ENCODE measurements around the gene IRX4. TPM values are rescaled to one million over a fixed set of nuclear protein-coding genes. Genes with fewer than 3 reads are reported as not detected.

Gene IRX4
- total and polyA plus RNA-seq, 2 of the 4 experiments (the other 2 are of a cell fraction) = not detected

DNA sequence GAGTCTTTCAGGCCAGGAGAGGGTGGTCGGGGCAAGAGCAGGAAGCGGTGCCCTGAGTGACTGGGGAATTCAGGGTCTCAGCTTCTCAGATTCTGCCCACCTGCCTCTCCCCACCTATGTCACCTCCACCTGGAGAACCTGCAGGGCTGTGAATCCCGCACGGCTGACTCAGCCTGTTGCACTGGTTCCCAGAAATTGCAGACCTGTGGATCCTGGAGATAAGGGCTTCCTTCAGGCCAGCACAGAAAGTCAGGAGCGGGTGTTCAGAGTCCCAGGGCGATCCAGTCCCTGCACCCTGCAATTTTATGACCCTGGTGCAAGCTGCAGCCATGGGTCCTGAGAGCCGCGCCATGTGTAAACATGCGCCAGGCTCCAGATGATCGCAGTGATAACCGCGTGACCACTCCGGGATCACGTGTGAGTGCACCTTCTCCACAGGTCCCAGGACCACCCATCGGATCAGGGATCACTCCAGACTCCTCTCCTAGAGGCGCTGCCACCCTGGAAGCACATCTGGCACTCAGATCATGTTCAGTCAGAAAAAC, 17.8 kb downstream of the IRX4 start:
- Histone ChIP-seq H2AFZ (replicated peaks; ENCODE audit: low read length, poor library complexity) (no peak overlapping the region), H4K8ac (ENCODE audit: low read depth in 2 of 2, low read length in 2 of 2) (no peak overlapping the region), H2BK15ac (ENCODE audit: low read depth, low read length) (no peak overlapping the region), H4K20me1 (ENCODE audit: insufficient read depth, low read length) (no peaks in the 10 kb centered on the region; the same call in 1 of the 2 replicates), H3K9me3 (ENCODE audit: control insufficient read depth, insufficient read depth, low read length) (no peaks in the 10 kb centered on the region), H4K91ac (ENCODE audit: insufficient read depth, low read depth, low read length) (no peak overlapping the region), H3K9ac (ENCODE audit: low read depth, low read length) (no peak overlapping the region), H2BK5ac (ENCODE audit: low read depth, low read length, poor library complexity, severe bottlenecking) (no peak overlapping the region), H3K4me3 (ENCODE audit: insufficient read depth, low read depth, low read length) (no peak overlapping the region), H2AK9ac (replicated peaks; ENCODE audit: low read depth, low read length, poor library complexity) (no peak overlapping the region), H3K4me2 (ENCODE audit: low read depth, low read length) (no peak overlapping the region), H2BK120ac (ENCODE audit: low read depth, low read length) (no peak overlapping the region), H3K56ac (ENCODE audit: extremely low read depth, insufficient read depth, low read length) (no peak overlapping the region), H4K5ac (ENCODE audit: low read depth, low read length) (no peak overlapping the region), H3K79me1 (ENCODE audit: low read depth in 1 of 2, low read length in 2 of 2) (no peaks in the 10 kb centered on the region), H3K9me1 (ENCODE audit: insufficient read depth, low read length) (no peaks in the 10 kb centered on the region), H3K36me3 (ENCODE audit: control insufficient read depth, insufficient read depth, low read length) (no peaks in the 10 kb centered on the region), H2AK5ac (ENCODE audit: low read depth, low read length) (no peak overlapping the region), H3K14ac (replicated peaks; ENCODE audit: low read depth, low read length) (no peak overlapping the region), H3K27me3 (ENCODE audit: control insufficient read depth, insufficient read depth, low read length) (peaks cover 40% of the 10 kb centered on the region), H3K4ac (ENCODE audit: low read depth, low read length) (no peak overlapping the region), H3K23ac (ENCODE audit: low read depth, low read length) (no peak overlapping the region), H2BK20ac (ENCODE audit: low read depth, low read length) (no peak overlapping the region), H3K27ac (ENCODE audit: insufficient read depth, low read length) (no peak overlapping the region), H3K18ac (ENCODE audit: low read depth, low read length) (no peak overlapping the region), H3K4me1 (ENCODE audit: control insufficient read depth, insufficient read depth, low read length) (no peaks in the 10 kb centered on the region)
- dilution Hi-C loops (cut with HindIII; ENCODE audit: low sequenced_read_pairs, unreplicated experiment) = no loop called here
- POLR2A ChIA-PET (ENCODE audit: unreplicated experiment) = no interaction called here
- 43% methylated on average over 4 of the region's 16 CpGs; no CpG with 5 or more reads in 1 of the 2 experiments for WGBS, 2 experiments (ENCODE audit: extremely low coverage in 2 of 2, insufficient read length in 1 of 2)
- in situ Hi-C loops (cut with MboI; ENCODE audit: low sequenced_read_pairs) = no loop called here
- DNase-seq (no peak), ATAC-seq (ENCODE audit: low read depth) (no peak)
- intact Hi-C loops (cut with micrococcal nuclease) = no loop called here
- CTCF ChIA-PET = interaction anchor here (0.7 kb wide), 1 partner anchor 430 kb away, joined by 3 read pairs; no protein-coding TSS in a partner anchor
- no TSS peak for BruUV-seq (replicated peaks)
- no peak for TF ChIP-seq NFE2L2 (IDR thresholded peaks at IDR 0.05; ENCODE audit: low read depth, low read length)
- TF ChIP-seq MAFK (IDR thresholded peaks at IDR 0.05; ENCODE audit: low read depth, low read length) = no peak
- TF ChIP-seq RCOR1 (IDR thresholded peaks at IDR 0.05; ENCODE audit: insufficient replicate concordance, low read length) = no peak
- TF ChIP-seq, protein P1, sequence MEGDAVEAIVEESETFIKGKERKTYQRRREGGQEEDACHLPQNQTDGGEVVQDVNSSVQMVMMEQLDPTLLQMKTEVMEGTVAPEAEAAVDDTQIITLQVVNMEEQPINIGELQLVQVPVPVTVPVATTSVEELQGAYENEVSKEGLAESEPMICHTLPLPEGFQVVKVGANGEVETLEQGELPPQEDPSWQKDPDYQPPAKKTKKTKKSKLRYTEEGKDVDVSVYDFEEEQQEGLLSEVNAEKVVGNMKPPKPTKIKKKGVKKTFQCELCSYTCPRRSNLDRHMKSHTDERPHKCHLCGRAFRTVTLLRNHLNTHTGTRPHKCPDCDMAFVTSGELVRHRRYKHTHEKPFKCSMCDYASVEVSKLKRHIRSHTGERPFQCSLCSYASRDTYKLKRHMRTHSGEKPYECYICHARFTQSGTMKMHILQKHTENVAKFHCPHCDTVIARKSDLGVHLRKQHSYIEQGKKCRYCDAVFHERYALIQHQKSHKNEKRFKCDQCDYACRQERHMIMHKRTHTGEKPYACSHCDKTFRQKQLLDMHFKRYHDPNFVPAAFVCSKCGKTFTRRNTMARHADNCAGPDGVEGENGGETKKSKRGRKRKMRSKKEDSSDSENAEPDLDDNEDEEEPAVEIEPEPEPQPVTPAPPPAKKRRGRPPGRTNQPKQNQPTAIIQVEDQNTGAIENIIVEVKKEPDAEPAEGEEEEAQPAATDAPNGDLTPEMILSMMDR (conservative IDR thresholded peaks at IDR 0.05; ENCODE audit: low read depth, low read length) = no peak
- TF ChIP-seq RAD21 (IDR thresholded peaks at IDR 0.05; ENCODE audit: low read length) = no peak
- TF ChIP-seq POLR2A (IDR thresholded peaks at IDR 0.05; ENCODE audit: low read depth, low read length) = no peak
- no peak for TF ChIP-seq ELK1 (IDR thresholded peaks at IDR 0.05; ENCODE audit: borderline replicate concordance, low read depth, low read length)
- TF ChIP-seq MAZ (IDR thresholded peaks at IDR 0.05; ENCODE audit: borderline replicate concordance, low read depth, low read length) = no peak
- TF ChIP-seq CEBPB (IDR thresholded peaks at IDR 0.05; ENCODE audit: low read depth, low read length) = no peak
- no peak for TF ChIP-seq MXI1 (IDR thresholded peaks at IDR 0.05; ENCODE audit: borderline replicate concordance, low read depth, low read length)
- no peak for TF ChIP-seq CHD1 (IDR thresholded peaks at IDR 0.05; ENCODE audit: low read depth, low read length)
- TF ChIP-seq FOS (IDR thresholded peaks at IDR 0.05; ENCODE audit: low read depth, low read length) = no peak
- no peak for TF ChIP-seq SMC3 (IDR thresholded peaks at IDR 0.05; ENCODE audit: low read depth, low read length)
- TF ChIP-seq USF2 (IDR thresholded peaks at IDR 0.05; ENCODE audit: low read depth, low read length) = no peak
- TF ChIP-seq RFX5 (IDR thresholded peaks at IDR 0.05; ENCODE audit: low read depth, low read length) = no peak
- no peak for TF ChIP-seq BHLHE40 (IDR thresholded peaks at IDR 0.05; ENCODE audit: low read depth, low read length)
